Panc1 (cell line): ENCODE data around the gene OSBPL5. TPM values are rescaled to one million over a fixed set of nuclear protein-coding genes. Genes with fewer than 3 reads are reported as not detected.
"Not testable (repeated sequence)": the region's sequence is repeated elsewhere in the genome, so short reads cannot be mapped to it uniquely, and the experiment has no call there.

Experiments used
- ATAC-seq: fragments of 200-7000 bp; cut with Tn5 transposase; 2 replicates; pipeline ENCODE4 v1.9.1; 2020; ENCODE audit warnings: mild to moderate bottlenecking, moderate library complexity
- BruUV-seq: library from RNA; stranded (reverse); fragments of 400-500 nt; replicated peaks from 2 replicates; lab custom pipeline; 2021; lab: Mats Ljungman, UMichigan
- CTCF ChIA-PET: fragments of 300-600 bp; sonication (Branson Sonifier 250); formaldehyde crosslinking; loops from one replicate; lab custom pipeline; 2022; ENCODE audit warnings: antibody characterized with exemption; lab: Charles Lee
- POLR2A ChIA-PET: fragments of 300-600 bp; sonication (Branson Sonifier 250); formaldehyde crosslinking; loops from one replicate; lab custom pipeline; 2022; ENCODE audit warnings: antibody characterized with exemption; lab: Charles Lee
- DNase-seq: peaks from one replicate; pipeline ENCODE4 v3.0.0-alpha.2; 2010; ENCODE audit warnings: low read depth, low spot score
- H3K27ac ChIP-seq: 2 replicates; pipeline ENCODE4 v1.5.1; 2011; ENCODE audit warnings: mild to moderate bottlenecking, low read length, inconsistent platforms
- H3K27me3 ChIP-seq: fragments of 200-500 bp; sonication (Bioruptor generic); 2 replicates; pipeline ENCODE4 v1.6.0; 2014; ENCODE audit warnings: low read length, inconsistent platforms; ENCODE audit not compliant: control insufficient read depth, insufficient read depth
- H3K36me3 ChIP-seq: fragments of 200-500 bp; sonication (Bioruptor generic); 2 replicates; pipeline ENCODE4 v1.5.1; 2014; ENCODE audit warnings: inconsistent platforms, mild to moderate bottlenecking, low read length, moderate library complexity; ENCODE audit not compliant: control insufficient read depth, insufficient read depth
- H3K4me1 ChIP-seq: 2 replicates; pipeline ENCODE4 v1.5.1; 2011; ENCODE audit warnings: inconsistent platforms, mild to moderate bottlenecking, low read length, moderate library complexity; ENCODE audit not compliant: control insufficient read depth, insufficient read depth
- H3K4me3 ChIP-seq, 2 experiments: 2 replicates each; pipeline ENCODE4 v1.5.1; 2011 to 2012; ENCODE audit warnings: low read depth in 2 of 2, low read length in 2 of 2, mild to moderate bottlenecking in 2 of 2, inconsistent platforms in 1 of 2, moderate library complexity in 1 of 2
- H3K9me3 ChIP-seq: fragments of 200-500 bp; sonication (Bioruptor generic); 2 replicates; pipeline ENCODE4 v1.5.1; 2014; ENCODE audit warnings: low read depth, mild to moderate bottlenecking, inconsistent platforms, low read length, moderate library complexity; ENCODE audit not compliant: control insufficient read depth, insufficient read depth
- POLR2AphosphoS5 ChIP-seq: IDR thresholded peaks from 2 replicates; pipeline ENCODE4 v1.6.1; 2012; ENCODE audit warnings: mild to moderate bottlenecking, low read depth, low read length, moderate library complexity
- SIN3A ChIP-seq: IDR thresholded peaks from 2 replicates; pipeline ENCODE4 v1.6.1; 2012; ENCODE audit warnings: low read depth, mild to moderate bottlenecking, low read length, moderate library complexity, borderline replicate concordance; ENCODE audit not compliant: insufficient read depth
- TCF7L2 ChIP-seq: IDR thresholded peaks from 2 replicates; pipeline ENCODE4 v1.6.1; 2011; ENCODE audit warnings: mild to moderate bottlenecking, low read depth, low read length, inconsistent platforms
- in situ Hi-C: cut with HindIII; loops from 2 replicates; pipeline ENCODE4 v1.10.0; 2016; ENCODE audit warnings: low sequenced_read_pairs, low pct_unique_long_range_greater_than_20kb
- intact Hi-C: fragments of 100-400 bp; cut with micrococcal nuclease; formaldehyde crosslinking; loops from one replicate; pipeline ENCODE4 v1.10.0; 2022; ENCODE audit not compliant: unreplicated experiment
- total RNA-seq: library from RNA; stranded (reverse); gene quantifications from one replicate; pipeline ENCODE4 v1.2.1, GENCODE V29; 2021; ENCODE audit not compliant: unreplicated experiment
- TF ChIP-seq, protein P1 (sequence below): fragments of 450-650 bp; IDR thresholded peaks from 2 replicates; pipeline ENCODE4 v1.5.1; 2017; ENCODE audit warnings: mild to moderate bottlenecking
- TF ChIP-seq, protein P2 (sequence below), 2 experiments: IDR thresholded peaks; 2 replicates each; pipeline ENCODE4 v1.6.1; 2011 to 2012; ENCODE audit warnings: low read depth in 2 of 2, control low read depth in 1 of 2, low read length in 1 of 2, mild to moderate bottlenecking in 1 of 2, moderate library complexity in 1 of 2; ENCODE audit not compliant: insufficient read depth in 1 of 2

OSBPL5 gene
- total RNA-seq, 1 experiment from 2014 or later: 20.2 TPM

DNA sequence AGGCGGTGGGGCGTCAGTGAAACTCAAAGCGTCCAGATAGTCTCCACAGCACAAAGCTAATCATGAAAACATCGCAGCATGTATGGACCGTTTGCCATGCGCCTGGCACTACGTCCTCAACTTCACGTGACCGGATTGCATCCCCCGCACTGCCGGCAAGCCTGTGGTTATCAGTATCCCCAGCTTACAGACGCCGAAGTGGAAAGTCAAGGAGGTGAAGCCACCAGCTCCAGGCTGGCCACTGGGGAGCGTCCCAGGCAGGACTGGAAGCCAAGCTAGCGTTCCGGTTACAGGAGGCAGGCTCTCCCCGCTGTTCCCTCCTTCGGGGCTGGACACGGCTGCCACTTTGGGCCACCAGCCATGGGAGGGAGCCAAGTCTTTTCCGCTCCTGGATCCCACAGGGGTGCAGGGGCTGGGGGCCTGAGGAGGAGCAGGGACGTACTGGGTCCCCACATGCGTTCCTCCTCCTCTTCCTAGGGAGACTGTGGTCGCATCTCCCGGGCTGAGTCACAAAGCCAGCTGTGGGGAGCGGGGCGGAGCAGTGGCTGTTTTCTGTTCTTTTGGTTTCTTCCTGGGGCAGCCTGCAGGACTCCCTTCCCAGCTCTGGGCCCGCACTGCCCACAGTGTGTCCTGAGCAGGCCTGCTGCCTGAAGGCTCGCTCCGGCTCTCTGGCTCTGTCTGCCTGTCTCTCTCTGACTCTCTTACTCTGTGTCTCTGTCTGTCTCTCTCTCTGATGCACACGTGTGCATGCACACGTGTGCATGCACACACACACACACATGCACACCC lies 4.3 kb upstream of the OSBPL5 start:
- no peaks in the 10 kb centered on the region for H3K27me3 ChIP-seq
- intact Hi-C loops (no loop called here), in situ Hi-C loops (no loop called here)
- H3K36me3 ChIP-seq: no peaks in the 10 kb centered on the region
- H3K9me3 ChIP-seq: no peaks in the 10 kb centered on the region
- H3K4me3 ChIP-seq: peak overlapping the region; percentile 15 to 48
- DNase-seq: no peak
- H3K4me1 ChIP-seq: peaks cover 15% of the 10 kb centered on the region
- ATAC-seq: peak; percentile 61
- TF ChIP-seq, protein P1, sequence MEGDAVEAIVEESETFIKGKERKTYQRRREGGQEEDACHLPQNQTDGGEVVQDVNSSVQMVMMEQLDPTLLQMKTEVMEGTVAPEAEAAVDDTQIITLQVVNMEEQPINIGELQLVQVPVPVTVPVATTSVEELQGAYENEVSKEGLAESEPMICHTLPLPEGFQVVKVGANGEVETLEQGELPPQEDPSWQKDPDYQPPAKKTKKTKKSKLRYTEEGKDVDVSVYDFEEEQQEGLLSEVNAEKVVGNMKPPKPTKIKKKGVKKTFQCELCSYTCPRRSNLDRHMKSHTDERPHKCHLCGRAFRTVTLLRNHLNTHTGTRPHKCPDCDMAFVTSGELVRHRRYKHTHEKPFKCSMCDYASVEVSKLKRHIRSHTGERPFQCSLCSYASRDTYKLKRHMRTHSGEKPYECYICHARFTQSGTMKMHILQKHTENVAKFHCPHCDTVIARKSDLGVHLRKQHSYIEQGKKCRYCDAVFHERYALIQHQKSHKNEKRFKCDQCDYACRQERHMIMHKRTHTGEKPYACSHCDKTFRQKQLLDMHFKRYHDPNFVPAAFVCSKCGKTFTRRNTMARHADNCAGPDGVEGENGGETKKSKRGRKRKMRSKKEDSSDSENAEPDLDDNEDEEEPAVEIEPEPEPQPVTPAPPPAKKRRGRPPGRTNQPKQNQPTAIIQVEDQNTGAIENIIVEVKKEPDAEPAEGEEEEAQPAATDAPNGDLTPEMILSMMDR: no peak
- no peak for TF ChIP-seq SIN3A
- no peak for TF ChIP-seq POLR2AphosphoS5
- no peak for TF ChIP-seq TCF7L2
- TF ChIP-seq, protein P2, sequence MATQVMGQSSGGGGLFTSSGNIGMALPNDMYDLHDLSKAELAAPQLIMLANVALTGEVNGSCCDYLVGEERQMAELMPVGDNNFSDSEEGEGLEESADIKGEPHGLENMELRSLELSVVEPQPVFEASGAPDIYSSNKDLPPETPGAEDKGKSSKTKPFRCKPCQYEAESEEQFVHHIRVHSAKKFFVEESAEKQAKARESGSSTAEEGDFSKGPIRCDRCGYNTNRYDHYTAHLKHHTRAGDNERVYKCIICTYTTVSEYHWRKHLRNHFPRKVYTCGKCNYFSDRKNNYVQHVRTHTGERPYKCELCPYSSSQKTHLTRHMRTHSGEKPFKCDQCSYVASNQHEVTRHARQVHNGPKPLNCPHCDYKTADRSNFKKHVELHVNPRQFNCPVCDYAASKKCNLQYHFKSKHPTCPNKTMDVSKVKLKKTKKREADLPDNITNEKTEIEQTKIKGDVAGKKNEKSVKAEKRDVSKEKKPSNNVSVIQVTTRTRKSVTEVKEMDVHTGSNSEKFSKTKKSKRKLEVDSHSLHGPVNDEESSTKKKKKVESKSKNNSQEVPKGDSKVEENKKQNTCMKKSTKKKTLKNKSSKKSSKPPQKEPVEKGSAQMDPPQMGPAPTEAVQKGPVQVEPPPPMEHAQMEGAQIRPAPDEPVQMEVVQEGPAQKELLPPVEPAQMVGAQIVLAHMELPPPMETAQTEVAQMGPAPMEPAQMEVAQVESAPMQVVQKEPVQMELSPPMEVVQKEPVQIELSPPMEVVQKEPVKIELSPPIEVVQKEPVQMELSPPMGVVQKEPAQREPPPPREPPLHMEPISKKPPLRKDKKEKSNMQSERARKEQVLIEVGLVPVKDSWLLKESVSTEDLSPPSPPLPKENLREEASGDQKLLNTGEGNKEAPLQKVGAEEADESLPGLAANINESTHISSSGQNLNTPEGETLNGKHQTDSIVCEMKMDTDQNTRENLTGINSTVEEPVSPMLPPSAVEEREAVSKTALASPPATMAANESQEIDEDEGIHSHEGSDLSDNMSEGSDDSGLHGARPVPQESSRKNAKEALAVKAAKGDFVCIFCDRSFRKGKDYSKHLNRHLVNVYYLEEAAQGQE (IDR thresholded peaks at IDR 0.05; ENCODE audit: insufficient read depth in 1 of 2, low read depth in 2 of 2, low read length in 1 of 2): no peak
- CTCF ChIA-PET: interaction anchor here (0.6 kb wide), 1 partner anchor 24 kb away, joined by 4 read pairs; no protein-coding TSS in a partner anchor
- H3K27ac ChIP-seq: peak overlapping the region; percentile 40; the same call in 1 of the 2 replicates
- POLR2A ChIA-PET: interaction anchor here (0.6 kb wide), 1 partner anchor 1517 kb away, joined by 5 read pairs; no protein-coding TSS in a partner anchor
- BruUV-seq: no TSS peak

DNA sequence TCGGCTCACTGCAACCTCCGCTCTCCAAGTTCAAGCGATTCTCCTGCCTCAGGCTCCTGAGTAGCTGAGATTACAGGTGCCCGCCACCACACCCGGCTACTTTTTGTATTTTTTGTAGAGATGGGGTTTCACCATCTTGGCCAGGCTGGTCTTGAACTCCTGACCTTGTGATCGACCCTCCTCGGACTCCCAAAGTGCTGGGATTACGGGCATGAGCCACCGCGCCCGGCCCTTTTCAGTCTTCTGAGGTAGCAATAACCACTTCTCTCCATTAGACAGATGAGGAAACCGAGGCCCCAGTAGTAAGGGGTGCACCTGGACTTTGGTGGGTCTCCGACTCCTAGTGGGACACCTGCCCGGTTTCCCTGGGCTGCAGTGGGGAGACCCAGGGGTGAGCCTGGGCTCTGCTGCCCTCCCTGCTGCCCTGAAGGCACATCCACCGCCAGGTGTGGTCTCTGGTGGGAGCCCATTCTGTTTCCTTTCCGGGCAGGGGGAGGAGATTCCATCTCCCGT lies 3.7 kb upstream of the OSBPL5 start:
- H3K36me3 ChIP-seq, ATAC-seq, intact Hi-C loops, BruUV-seq, H3K27ac ChIP-seq, in situ Hi-C loops, H3K27me3 ChIP-seq, H3K9me3 ChIP-seq, DNase-seq: not testable (repeated sequence)
- ChIA-PET POLR2A (interaction anchor here (0.6 kb wide), 1 partner anchor 1516 kb away, joined by 5 read pairs; no protein-coding TSS in a partner anchor), CTCF (interaction anchor here (0.6 kb wide), 1 partner anchor 25 kb away, joined by 4 read pairs; no protein-coding TSS in a partner anchor)
- peak overlapping the region; percentile 15 to 48; a peak in 3 of 4 replicates for H3K4me3 ChIP-seq
- H3K4me1 ChIP-seq: peaks cover 22% of the 10 kb centered on the region
